Tibial nerve (tissue), 3 donors: Measurements from ENCODE around the gene GNAZ.

Experiments
- POLR2A ChIP-seq, 2 donors: fragments of 450-650 bp; IDR thresholded peaks; one replicate each; pipeline ENCODE4 v1.6.1; 2017; ENCODE audit warnings: antibody characterized with exemption in 2 of 2, mild to moderate bottlenecking in 2 of 2, moderate library complexity in 2 of 2
- TF ChIP-seq, protein P1 (sequence below), 5 experiments: fragments of 200-600 bp in 3 of 5; fragments of 450-650 bp in 2 of 5; sonication (generic) in 3 of 5; IDR thresholded peaks; one replicate each; pipeline ENCODE4 v1.5.1; 2016 to 2019; ENCODE audit warnings: antibody characterized with exemption in 5 of 5, mild to moderate bottlenecking in 3 of 5, moderate library complexity in 2 of 5

DNA sequence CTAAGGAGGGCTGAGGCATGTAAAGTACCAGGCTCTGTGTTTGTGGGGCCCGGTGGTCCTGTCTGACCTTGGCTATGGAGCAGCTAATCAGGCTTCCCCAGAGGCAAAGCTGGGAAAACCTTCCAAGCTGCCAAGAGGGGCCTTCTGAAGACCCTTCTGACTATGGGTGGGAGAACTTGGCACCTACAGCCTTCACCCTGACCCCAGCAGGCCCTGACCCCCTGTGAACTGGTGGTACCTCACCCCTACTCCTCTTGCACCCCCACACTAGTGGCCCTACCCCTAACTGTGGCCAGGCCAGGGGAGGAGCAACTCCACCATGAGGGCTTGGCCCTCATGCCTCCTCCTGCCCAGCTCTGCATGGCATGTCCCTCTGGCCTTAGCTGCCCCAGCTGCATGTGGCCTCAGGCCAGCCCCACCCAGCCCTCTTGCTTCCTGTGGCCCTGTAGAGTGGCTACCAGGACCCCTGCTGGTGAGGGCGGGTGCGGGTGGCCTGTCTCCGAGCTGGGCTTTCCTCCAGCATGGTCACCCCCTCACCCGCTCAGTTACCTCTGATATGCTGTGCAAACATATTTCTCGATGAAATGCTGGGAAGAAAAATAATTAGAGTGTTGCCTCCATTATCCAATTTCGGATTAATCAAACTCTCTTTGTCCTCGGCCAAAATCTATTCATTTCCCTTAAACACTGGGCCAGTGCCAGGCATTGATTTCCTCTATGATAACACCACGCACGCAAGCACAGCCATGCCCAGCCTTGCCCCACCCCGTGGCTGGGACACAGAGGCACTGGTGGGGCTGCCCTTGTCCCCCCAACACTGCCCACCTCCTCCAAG, 7.5 kb downstream of the GNAZ start:
- TF ChIP-seq, protein P1, sequence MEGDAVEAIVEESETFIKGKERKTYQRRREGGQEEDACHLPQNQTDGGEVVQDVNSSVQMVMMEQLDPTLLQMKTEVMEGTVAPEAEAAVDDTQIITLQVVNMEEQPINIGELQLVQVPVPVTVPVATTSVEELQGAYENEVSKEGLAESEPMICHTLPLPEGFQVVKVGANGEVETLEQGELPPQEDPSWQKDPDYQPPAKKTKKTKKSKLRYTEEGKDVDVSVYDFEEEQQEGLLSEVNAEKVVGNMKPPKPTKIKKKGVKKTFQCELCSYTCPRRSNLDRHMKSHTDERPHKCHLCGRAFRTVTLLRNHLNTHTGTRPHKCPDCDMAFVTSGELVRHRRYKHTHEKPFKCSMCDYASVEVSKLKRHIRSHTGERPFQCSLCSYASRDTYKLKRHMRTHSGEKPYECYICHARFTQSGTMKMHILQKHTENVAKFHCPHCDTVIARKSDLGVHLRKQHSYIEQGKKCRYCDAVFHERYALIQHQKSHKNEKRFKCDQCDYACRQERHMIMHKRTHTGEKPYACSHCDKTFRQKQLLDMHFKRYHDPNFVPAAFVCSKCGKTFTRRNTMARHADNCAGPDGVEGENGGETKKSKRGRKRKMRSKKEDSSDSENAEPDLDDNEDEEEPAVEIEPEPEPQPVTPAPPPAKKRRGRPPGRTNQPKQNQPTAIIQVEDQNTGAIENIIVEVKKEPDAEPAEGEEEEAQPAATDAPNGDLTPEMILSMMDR (IDR thresholded peaks at IDR 0.05): no peak
- TF ChIP-seq POLR2A (IDR thresholded peaks at IDR 0.05): no peak
